ENCODE measurements around the gene TRAPPC10.

The TRAPPC10 gene

DNA sequence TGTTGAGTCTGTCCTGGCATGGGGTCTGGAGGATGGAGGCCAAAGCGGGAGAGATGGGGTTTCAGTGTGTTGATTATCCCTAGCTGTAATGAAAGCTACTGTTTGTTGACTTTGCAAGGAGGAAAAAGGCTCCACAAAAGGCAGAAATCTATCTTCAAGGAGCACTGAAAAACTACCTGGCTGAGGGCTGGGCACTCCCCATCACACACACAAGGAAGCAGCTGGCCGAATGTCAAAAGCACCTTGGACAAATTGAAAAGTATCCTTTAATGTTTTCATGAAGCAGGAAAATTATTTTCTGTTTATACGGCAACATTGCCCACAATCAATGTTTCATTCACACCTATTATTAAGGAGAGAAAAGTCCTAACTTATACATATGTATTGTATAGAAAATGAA lies 67.3 kb downstream of the TRAPPC10 start:
- Mint-ChIP-seq H3K36me3 (ENCODE audit: low read depth) (peaks cover 63% of the 10 kb centered on the region), H3K27me3 (ENCODE audit: low read depth, poor library complexity) (no peaks in the 10 kb centered on the region), H3K9me3 (no peaks in the 10 kb centered on the region), H3K4me1 (no peaks in the 10 kb centered on the region), H3K27ac (peak overlapping the region; percentile 76), H3K4me3 (no peak overlapping the region)
- no peak for DNase-seq
- TF ChIP-seq, protein P1, sequence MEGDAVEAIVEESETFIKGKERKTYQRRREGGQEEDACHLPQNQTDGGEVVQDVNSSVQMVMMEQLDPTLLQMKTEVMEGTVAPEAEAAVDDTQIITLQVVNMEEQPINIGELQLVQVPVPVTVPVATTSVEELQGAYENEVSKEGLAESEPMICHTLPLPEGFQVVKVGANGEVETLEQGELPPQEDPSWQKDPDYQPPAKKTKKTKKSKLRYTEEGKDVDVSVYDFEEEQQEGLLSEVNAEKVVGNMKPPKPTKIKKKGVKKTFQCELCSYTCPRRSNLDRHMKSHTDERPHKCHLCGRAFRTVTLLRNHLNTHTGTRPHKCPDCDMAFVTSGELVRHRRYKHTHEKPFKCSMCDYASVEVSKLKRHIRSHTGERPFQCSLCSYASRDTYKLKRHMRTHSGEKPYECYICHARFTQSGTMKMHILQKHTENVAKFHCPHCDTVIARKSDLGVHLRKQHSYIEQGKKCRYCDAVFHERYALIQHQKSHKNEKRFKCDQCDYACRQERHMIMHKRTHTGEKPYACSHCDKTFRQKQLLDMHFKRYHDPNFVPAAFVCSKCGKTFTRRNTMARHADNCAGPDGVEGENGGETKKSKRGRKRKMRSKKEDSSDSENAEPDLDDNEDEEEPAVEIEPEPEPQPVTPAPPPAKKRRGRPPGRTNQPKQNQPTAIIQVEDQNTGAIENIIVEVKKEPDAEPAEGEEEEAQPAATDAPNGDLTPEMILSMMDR (IDR thresholded peaks at IDR 0.05): no peak

DNA sequence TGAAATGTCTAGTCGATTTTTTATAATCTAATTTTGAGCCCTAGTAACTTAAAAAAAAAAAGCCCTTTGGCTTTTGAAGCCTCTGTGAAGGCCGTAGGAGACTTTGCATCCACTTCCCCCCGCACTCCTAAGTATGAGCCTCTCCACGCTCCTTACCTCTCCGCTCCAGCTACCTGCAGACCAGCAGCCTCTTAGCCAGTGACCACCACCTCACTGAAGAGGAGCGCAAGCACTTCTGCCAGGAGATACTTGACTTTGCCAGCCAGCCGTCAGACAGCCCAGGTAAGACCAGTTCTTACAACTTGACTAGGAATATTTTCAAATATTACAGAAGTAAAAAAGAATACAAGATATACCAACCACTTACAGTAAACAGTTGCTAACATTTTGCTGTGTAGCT lies 67.7 kb downstream of the TRAPPC10 start:
- peaks cover 65% of the 10 kb centered on the region for H3K36me3 Mint-ChIP-seq (ENCODE audit: low read depth)
- H3K27ac Mint-ChIP-seq: no peak overlapping the region
- no peaks in the 10 kb centered on the region for H3K9me3 Mint-ChIP-seq
- no peak overlapping the region for H3K4me3 Mint-ChIP-seq
- no peak for DNase-seq
- H3K4me1 Mint-ChIP-seq: no peaks in the 10 kb centered on the region
- H3K27me3 Mint-ChIP-seq (ENCODE audit: low read depth, poor library complexity): no peaks in the 10 kb centered on the region
- TF ChIP-seq, protein P1 (IDR thresholded peaks at IDR 0.05): no peak

DNA sequence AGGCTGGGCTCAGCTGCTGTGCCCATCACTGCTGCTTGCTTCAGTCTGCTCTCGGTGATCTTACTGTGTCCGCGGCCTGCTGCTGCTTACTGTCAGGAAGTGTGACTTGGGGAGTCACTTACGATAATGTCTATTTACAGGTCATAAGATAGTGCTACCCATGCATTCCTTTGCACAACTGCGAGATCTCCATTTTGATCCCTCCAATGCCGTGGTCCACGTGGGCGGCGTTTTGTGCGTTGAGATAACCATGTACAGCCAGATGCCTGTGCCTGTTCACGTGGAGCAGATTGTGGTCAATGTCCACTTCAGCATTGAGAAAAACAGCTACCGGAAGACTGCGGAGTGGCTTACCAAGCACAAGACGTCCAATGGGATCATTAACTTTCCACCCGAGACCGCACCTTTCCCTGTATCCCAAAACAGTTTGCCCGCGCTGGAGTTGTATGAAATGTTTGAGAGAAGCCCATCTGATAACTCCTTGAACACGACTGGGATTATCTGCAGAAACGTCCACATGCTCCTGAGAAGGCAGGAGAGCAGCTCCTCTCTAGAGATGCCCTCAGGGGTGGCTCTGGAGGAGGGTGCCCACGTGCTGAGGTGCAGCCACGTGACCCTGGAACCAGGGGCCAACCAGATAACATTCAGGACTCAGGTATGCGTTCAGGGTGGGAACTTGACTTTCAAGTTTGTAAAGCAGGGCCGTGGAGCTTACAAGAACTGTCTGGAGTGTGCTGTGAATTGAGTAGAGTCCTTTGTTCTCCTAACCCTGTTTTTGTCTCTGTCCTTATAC lies 70.7 kb downstream of the TRAPPC10 start:
- H3K9me3 Mint-ChIP-seq: no peaks in the 10 kb centered on the region
- no peaks in the 10 kb centered on the region for H3K4me1 Mint-ChIP-seq
- H3K4me3 Mint-ChIP-seq: no peak overlapping the region
- TF ChIP-seq, protein P1 (IDR thresholded peaks at IDR 0.05): no peak
- H3K27me3 Mint-ChIP-seq (ENCODE audit: low read depth, poor library complexity): no peaks in the 10 kb centered on the region
- no peak for DNase-seq
- H3K27ac Mint-ChIP-seq: peak overlapping the region; percentile 18
- H3K36me3 Mint-ChIP-seq (ENCODE audit: low read depth): peaks cover 53% of the 10 kb centered on the region

DNA sequence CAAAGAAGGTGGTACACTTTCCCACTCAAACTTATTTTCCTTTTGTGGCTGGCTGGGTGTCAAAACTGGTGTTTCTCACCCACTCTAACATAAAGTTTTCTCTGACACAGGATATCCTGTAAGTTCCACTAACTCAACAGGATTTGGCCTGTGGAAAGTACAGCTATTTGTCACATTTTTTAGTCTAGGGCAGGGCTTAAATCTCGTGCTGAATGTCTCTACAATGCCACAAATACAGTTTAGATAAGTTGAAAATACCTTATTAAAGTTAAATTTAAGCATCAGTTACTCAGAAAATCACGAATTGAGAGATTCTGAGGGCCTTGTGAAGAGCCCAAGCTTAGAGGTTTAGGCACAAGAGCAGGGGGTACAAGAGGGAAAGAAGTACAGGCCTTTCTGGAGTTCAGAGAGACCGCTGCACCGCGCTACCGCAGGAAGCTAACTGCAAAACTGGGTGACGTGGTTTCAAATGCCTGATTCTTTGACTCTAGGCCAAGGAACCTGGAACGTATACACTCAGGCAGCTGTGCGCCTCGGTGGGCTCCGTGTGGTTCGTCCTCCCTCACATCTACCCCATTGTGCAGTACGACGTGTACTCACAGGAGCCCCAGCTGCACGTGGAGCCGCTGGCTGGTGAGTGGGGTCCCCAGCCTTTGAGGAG lies 71.7 kb downstream of the TRAPPC10 start:
- H3K27me3 Mint-ChIP-seq (ENCODE audit: low read depth, poor library complexity): peaks cover 1% of the 10 kb centered on the region
- no peak for DNase-seq
- no peaks in the 10 kb centered on the region for H3K9me3 Mint-ChIP-seq
- no peak overlapping the region for H3K4me3 Mint-ChIP-seq
- TF ChIP-seq, protein P1 (IDR thresholded peaks at IDR 0.05): no peak
- H3K36me3 Mint-ChIP-seq (ENCODE audit: low read depth): peaks cover 51% of the 10 kb centered on the region
- H3K4me1 Mint-ChIP-seq: no peaks in the 10 kb centered on the region
- no peak overlapping the region for H3K27ac Mint-ChIP-seq

GRCh38 chr21:44084496-44085241 lies 72.6 kb downstream of the TRAPPC10 start:
- TF ChIP-seq, protein P1 (IDR thresholded peaks at IDR 0.05): no peak
- no peak overlapping the region for H3K27ac Mint-ChIP-seq

More at GRCh38 chr21:44084496-44085241, 72.6 kb downstream of the TRAPPC10 start:
- no peak overlapping the region for H3K4me3 Mint-ChIP-seq
- DNase-seq: no peak
- no peaks in the 10 kb centered on the region for H3K9me3 Mint-ChIP-seq
- H3K27me3 Mint-ChIP-seq (ENCODE audit: low read depth, poor library complexity): peaks cover 3% of the 10 kb centered on the region
- no peaks in the 10 kb centered on the region for H3K4me1 Mint-ChIP-seq
- H3K36me3 Mint-ChIP-seq (ENCODE audit: low read depth): peaks cover 53% of the 10 kb centered on the region
